Activated CD4-positive, alpha-beta T cell treated with anti-CD3 and anti-CD28 coated beads, Interleukin-2, amount 50 U/mL, for 48 hours (primary cell): ENCODE data around the gene TMPRSS4.
"Not testable (repeated sequence)": the region's sequence is repeated elsewhere in the genome, so short reads cannot be mapped to it uniquely, and the experiment has no call there.

Experiments
- DNase-seq, 2 experiments: peaks; one replicate each; pipeline ENCODE4 v3.0.0-alpha.2; 2020

The TMPRSS4 gene

DNA sequence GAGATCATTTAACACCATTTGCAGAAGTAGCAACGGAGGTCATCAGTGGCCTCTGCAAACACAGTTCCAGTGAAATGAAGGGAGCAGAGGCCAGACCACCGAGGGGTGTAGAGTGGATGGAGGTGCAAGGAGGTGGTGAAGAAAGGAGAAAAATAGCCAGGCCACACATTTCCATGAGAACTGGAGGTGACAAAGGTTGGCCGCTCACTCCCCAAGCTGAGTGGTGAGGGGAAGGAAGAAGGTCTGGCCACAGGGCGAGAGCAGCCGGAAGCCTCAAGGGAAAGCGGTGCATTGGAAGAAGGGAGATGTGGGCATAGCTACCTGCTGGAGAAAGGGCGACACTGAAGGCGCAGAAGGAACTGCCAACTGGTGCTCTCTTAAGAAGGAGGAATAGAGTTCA is 20.1 kb upstream of the TMPRSS4 start:
- DNase-seq = no peak

DNA sequence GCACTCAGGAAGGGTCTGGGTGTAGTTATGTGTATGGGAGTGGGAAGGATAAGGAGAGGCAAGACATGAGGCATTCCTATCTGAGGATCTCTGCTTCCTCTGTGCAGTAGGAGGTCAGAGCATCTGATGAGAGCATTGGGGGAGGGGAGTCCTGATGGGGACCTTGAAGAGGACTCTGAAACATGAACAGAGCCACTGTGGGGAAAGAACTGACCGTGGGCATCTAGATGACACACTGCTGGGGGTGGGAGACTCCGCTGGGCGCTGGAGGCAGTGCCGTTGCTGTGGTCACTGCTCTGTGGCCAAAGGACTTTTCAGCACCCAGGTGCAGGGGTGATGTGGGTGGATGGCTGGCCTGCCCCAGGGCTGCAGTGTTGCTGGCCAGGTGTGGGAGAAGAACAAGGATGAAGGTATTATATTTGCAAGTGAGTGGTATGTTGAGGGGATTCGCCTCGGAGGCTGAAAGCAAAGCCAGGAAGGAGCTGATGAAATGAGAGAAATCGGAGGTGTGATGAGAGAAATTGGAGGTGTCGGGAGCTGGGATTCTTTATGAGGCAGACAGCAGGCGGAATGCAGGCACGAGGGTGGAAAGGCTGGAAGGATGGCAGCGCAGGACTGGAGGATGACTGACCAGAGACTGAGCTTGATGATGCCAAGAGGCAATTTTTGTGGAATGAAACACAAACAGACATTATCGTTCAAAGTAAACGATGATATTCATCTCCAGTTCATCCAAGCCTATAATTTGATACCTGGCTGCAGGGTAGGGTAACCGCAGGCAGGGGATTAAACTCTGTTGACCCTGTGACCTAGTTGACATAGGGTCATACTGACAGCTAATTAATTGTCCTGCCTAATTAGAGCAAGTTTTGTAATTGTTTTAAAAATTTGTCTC is 19.4 kb upstream of the TMPRSS4 start:
- no peak for DNase-seq

DNA sequence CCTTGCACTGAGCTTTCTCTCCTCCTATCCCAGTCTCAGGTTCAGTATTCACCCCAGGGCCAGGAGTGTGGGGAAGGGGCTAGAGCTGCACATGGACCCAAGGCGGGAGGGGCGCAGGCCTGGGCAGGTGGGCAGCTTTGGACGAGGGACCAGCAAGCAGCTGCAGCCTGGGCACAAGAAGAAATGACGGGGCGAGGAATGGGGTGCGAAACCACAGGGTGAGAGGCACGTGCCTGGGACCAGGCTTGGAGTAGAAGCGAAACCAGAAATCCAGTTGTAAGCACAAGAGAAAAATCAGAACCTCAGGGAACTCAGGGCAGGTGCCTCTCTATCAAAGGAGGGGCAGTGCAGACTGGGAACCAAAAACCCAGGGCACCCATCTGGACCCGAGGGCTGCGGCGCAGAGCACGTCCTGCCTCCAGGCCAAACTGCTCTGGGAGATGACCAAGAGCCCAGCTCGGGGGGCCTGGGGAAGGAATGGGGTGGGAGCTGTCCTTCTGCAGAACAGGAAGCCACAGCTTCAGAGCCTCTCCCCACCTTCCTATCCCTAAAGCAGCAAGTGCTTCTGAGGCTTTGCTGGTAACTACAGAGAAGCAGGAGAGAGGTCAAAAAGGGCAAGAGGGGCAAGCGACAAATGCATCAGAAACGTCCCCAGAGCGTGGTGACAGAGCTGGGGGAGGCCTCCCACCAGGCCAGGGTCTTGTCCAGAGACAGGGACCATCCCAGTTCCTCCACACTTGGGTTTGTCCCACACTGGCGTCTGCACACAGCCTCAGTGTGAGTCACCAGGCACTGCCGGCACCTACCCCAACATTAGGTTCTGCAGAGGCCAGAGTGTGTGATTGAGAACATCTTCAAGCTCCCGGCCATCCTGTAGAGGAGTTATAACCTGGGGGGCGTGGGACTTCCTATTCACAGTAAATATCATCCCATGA is 18.3 kb upstream of the TMPRSS4 start:
- DNase-seq = no peak

DNA sequence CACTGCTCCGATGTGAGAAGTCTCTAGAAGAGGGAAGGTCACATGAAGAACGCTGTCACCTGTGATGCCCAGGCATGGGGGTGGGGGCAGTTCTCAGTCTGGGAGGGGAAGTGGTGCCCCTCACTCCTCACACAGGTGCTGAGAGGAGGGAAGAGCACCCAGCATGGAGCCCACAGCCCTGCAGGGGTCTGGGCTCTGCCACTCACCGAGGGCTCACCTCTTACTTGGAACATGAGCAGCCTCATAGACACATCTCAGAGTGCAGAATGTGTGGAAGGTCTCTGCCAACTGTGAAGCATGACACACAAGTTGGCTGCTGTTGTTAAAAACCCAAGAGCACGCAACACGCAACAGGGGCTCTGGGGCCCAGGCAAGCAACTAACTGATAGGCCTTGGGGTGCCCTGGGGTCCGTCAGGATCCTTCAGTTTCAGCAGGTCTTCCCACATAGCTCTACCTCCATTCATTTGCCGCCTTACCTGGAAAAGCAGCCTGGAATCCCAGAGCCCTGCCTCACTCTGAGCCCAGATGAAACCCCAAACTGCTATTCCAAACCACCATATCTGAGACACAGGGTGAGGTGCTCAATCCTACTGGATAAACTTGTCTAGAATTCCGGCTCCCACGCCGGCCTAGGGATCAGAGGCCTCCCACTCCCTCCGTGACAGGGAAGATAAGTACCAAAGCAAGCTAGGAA is 17.5 kb upstream of the TMPRSS4 start:
- DNase-seq = no peak

DNA sequence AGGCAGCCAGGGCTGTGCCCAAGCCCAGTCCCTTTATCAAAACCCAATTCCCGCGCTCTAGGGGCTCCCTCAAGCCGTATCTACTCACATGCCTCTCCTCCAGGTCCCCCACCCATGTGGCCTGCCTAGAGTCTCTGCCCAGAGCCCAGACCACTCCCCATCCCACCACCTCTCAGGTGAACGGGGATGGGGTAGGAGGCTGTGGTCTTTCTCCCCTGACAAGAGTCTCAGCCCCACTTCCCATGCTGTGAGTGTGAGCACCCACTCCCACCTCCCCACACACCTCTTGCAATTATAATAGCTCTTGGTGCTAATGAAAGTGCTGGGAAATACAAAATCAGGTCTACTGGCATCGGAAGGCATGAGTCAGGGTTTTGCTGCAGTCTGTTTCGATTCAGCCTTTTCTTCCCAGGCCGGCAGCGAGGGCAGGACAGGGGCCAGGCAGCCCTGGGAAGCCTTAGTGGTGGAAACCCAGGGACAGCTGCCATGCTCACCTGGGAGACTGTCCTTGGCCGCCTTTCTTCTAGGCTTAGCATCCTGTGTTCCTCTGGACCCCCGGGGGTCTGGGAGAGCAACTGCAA is 16.7 kb upstream of the TMPRSS4 start:
- DNase-seq = no peak

DNA sequence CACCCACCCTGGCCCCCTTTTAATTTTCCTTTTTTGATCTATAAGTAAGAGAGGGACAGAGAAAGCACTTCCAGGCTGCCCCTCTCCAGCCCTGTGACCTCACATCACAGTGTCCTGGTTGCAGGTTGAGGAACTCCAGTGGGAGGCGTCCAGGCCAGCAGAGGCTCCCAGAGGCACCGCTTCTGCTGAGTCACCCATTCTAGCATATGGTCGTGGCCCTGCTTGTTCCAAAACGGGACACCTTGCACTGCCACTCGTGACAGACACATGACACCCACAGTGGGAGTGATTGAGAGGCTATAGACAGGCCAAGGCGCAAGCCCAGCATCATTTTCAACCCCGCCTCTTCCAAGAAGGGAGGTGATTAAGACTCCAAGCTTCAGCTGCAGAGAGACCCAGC is 16.0 kb upstream of the TMPRSS4 start:
- DNase-seq = no peak

DNA sequence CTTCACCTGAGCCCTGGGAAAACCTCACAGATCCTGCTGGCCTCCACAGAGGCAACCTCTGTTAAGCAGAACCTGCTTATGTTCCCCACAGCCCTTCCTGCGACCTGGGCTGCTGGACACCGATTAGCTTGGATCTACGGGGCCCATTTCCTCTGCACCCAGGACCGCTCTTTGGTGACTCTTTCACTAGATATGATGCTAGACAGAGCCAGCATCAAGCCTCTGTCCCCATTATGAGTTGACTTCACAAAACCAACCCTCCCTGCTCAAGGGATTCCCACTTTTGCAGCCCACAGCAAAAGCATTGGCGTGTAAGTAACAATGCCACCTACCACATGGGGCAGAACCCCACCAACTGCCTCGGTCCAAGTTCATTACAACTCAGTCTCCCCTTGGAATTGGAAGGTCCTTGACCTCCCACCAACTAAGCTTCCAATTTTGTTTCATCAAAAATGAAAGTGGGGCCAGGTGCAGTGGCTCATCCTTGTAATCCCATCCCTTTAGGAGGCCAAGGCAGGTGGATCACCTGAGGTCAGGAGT is 15.2 kb upstream of the TMPRSS4 start:
- no peak for DNase-seq

GRCh38 chr11:118062181-118062580 is 14.7 kb upstream of the TMPRSS4 start:
- not testable (repeated sequence) for DNase-seq

GRCh38 chr11:118062631-118063030 is 14.2 kb upstream of the TMPRSS4 start:
- DNase-seq = not testable (repeated sequence)

- DNase-seq = no peak
Observed at GRCh38 chr11:118064956-118065355, 11.9 kb upstream of the TMPRSS4 start.

GRCh38 chr11:118065384-118065783 is 11.5 kb upstream of the TMPRSS4 start:
- no peak for DNase-seq

DNA sequence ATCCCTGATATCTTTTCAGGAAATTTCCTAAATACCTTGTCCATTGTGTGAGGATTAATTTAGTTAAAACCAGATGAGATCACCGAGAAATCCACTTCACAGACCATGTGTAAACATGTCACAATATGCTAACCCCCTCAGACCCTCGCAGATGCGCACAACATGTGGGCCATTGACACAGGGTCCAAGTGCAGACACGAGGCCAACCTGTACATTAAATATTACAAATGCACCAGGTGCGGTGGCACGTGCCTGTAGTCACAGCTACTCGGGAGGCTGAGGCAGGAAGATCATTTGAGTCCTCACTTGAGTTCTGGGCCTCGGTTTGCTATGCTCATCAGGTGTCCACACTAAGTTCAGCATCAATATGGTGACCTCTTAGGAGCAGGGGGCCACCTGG is 9.9 kb upstream of the TMPRSS4 start:
- DNase-seq = no peak

DNA sequence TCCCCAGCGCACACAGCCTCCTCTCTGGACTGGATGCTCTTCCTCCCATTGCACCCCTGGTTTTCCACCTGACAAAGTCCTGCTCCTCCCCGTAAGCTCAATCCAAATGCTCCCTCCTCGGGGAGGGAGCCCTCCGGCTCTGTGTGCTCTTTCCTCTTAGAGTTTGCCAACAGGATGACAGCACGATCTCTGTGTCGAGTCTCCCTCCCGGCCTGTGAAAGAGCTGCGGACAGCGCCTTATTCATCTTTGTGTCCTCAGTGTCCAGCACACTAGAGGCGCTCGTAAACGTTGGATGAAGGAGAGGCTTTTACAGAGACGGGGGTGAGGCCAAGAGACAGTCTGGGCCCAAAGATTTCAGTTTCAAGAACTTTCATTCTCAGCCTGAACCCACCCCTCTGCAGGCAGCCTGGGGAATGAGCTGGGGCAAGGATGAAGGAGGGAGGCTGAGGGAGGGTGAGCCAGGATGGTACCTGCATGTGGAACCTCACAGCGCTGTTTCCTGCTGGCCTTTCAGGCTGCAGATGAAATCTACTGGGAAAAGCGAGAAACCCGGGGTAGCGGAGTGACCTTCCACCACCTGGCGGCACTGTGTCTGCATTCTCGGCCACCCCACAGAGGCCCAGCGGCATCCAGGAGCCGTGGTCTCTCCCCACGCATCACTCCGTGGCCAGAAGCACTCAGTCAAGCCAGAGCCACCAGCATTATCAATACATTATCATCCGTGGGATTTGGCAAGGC is 8.5 kb upstream of the TMPRSS4 start:
- DNase-seq = no peak

DNA sequence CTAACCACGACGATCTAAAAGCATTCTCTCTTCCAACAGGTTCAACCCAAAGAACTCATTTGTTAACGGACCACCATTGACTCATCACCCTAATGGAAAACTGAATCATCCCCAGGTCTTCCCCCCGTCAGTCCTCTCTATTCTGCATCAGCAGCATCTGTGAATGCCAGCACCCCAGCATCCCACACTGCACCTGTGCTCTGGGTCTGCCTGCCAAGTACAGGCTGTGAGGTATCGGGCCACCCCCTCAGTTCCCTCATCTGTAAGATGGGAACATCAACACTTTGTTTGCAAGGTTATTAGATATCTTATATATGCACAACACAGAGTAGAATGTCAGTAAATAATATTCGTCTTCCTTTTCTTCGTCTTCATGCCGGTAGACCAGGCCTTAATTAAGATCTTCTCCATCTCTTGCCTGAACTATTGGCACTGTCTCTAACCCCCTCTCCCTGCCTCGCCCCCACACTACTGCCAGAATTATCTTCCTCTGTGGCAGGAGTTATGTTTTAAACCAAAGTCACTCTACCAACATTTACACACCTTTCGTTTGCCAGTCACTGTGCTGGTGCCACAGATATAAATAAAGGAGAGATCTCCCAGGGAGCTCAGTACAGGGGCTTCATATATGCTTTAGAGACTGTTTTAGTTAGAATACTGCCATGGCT is 7.8 kb upstream of the TMPRSS4 start:
- no peak for DNase-seq

GRCh38 chr11:118071416-118072030 is 5.4 kb upstream of the TMPRSS4 start:
- no peak for DNase-seq

DNA sequence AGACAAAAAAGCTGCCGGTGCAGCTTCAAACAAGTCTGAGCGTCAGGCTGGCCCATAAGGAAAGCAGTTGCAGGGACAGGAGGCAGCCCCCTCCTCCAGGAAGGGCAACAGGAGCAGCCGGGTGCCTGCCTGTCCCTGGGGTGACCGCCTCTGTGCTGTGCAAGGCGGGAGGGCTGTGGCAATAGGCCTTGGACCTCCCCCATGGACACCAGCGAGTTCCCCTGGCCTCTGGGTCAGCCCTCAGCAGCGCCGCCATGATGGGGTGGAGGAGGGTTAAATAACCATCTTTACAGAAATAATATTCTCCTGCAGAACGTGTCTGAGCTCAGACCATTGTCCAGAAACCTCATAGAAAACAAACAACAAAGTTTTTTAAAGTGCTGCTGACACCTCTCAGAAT is 3.3 kb upstream of the TMPRSS4 start:
- DNase-seq = no peak

GRCh38 chr11:118074091-118074685 is 2.7 kb upstream of the TMPRSS4 start:
- DNase-seq = no peak

DNA sequence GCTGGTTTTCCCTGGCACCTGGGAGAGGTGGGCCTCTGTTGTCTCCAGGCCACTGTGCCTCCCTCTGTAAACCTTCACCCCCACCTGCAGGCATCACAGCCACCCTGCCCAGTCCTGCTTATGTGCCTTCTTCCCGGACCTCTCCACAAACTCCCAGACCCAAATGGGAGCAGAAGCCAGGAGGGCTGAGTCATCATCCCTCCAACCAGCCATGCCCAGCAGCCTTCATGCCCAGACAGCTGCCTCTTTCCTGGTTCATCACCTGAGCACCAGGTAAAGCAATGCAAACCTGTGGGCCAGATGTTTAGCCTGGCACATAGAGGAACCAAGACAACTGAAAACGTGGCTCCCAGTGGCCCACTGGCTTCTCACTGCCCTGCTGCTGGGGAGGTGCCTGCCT is 2.1 kb upstream of the TMPRSS4 start:
- no peak for DNase-seq

- DNase-seq = no peak
Observed at GRCh38 chr11:118078911-118079411, 2.1 kb downstream of the TMPRSS4 start.

- DNase-seq = no peak
Observed at GRCh38 chr11:118079491-118079890, 2.6 kb downstream of the TMPRSS4 start.
